Measurements from ENCODE around the gene OR10H4. TPM values are rescaled to one million over a fixed set of nuclear protein-coding genes. Genes with fewer than 3 reads are reported as not detected.
A peak's percentile ranks its signal among the peaks of the same experiment; 100 is the strongest.
"Not testable (repeated sequence)": the region's sequence is repeated elsewhere in the genome, so short reads cannot be mapped to it uniquely, and the experiment has no call there.

The OR10H4 gene
- total and polyA plus RNA-seq, 9 of the 15 experiments (the other 6 are each of a cell fraction or from before 2014, with no cell fraction given), result not detected

- no peak for TF ChIP-seq ZNF609 (CRISPR knock-in tag; IDR thresholded peaks at IDR 0.05; ENCODE audit: borderline replicate concordance)
- peak; percentile 72; the same call in 1 of the 2 replicates for TF ChIP-seq TCF7 (IDR thresholded peaks at IDR 0.05; ENCODE audit: borderline replicate concordance)
Observed at GRCh38 chr19:15971224-15971780, 22.5 kb downstream of the OR10H4 start (continued).

- H4K20me1 ChIP-seq (replicated peaks; ENCODE audit: control insufficient read depth, insufficient read depth, low read length); POLR2A ChIA-PET; H3K27ac ChIP-seq (ENCODE audit: extremely low read depth, low read depth, low read length); BruUV-seq (replicated peaks); H3K9ac ChIP-seq (ENCODE audit: insufficient read depth in 1 of 2, low read depth in 2 of 2, low read length in 2 of 2); H3K27me3 ChIP-seq (ENCODE audit: control insufficient read depth in 2 of 2, insufficient read depth in 2 of 2, low read length in 2 of 2); H3K4me2 ChIP-seq (ENCODE audit: insufficient read depth, low read length); in situ Hi-C loops (cut with MboI); DNase-seq (ENCODE audit: extremely low read depth in 1 of 4, low spot score in 3 of 4); H3K9me3 ChIP-seq (replicated peaks; ENCODE audit: control insufficient read depth, insufficient read depth, low read depth, low read length); H3K36me3 ChIP-seq (ENCODE audit: control insufficient read depth, insufficient read depth, low read length); H3K79me2 ChIP-seq (ENCODE audit: control insufficient read depth, insufficient read depth, low read length); H3K4me1 ChIP-seq (replicated peaks in 1 of 2; ENCODE audit: control insufficient read depth in 2 of 2, insufficient read depth in 2 of 2, low read length in 2 of 2); intact Hi-C loops (cut with micrococcal nuclease); FAIRE-seq; H2AFZ ChIP-seq (ENCODE audit: low read depth, low read length); H3K4me3 ChIP-seq; CTCF ChIA-PET (ENCODE audit: low intra/inter-chr PET ratio); ATAC-seq; H3K9me1 ChIP-seq (ENCODE audit: control insufficient read depth, insufficient read depth, low read length): not testable (repeated sequence)
- TF ChIP-seq ZNF512 (tag; IDR thresholded peaks at IDR 0.05), result peak; percentile 97
Observed at GRCh38 chr19:15972043-15972442, 23.2 kb downstream of the OR10H4 start.

All from K562 (cell line).